H9 (cell line): ENCODE measurements around the gene ZNF445. TPM values are rescaled to one million over a fixed set of nuclear protein-coding genes. Genes with fewer than 3 reads are reported as not detected.

Source experiments
- DNase-seq: peaks from one replicate; pipeline ENCODE4 v3.0.0-alpha.2; 2017
- H2AFZ ChIP-seq: one replicate; pipeline ENCODE4 v1.6.1; 2013; ENCODE audit warnings: mild to moderate bottlenecking, low read length, control low read depth, moderate library complexity
- H2AK5ac ChIP-seq: 2 replicates; pipeline ENCODE4 v1.6.1; 2013; ENCODE audit warnings: low read length, control low read depth, mixed read lengths; ENCODE audit not compliant: insufficient read length
- H2BK120ac ChIP-seq: one replicate; pipeline ENCODE4 v1.6.1; 2013; ENCODE audit warnings: low read depth, mild to moderate bottlenecking, low read length, control low read depth, inconsistent platforms; ENCODE audit not compliant: poor library complexity, severe bottlenecking
- H2BK12ac ChIP-seq: 2 replicates; pipeline ENCODE4 v1.6.1; 2013; ENCODE audit warnings: low read length, control low read depth, mixed read lengths, low read depth; ENCODE audit not compliant: insufficient read length
- H2BK15ac ChIP-seq: 2 replicates; pipeline ENCODE4 v1.6.1; 2013; ENCODE audit warnings: low read depth, low read length, control low read depth
- H2BK20ac ChIP-seq: one replicate; pipeline ENCODE4 v1.6.1; 2013; ENCODE audit warnings: low read depth, mild to moderate bottlenecking, low read length, control low read depth, inconsistent platforms; ENCODE audit not compliant: poor library complexity, severe bottlenecking
- H2BK5ac ChIP-seq: 2 replicates; pipeline ENCODE4 v1.6.1; 2013; ENCODE audit warnings: low read length, control low read depth, mixed read lengths; ENCODE audit not compliant: insufficient read length
- H3K14ac ChIP-seq: 2 replicates; pipeline ENCODE4 v1.6.1; 2013; ENCODE audit warnings: low read length, control low read depth; ENCODE audit not compliant: insufficient read depth
- H3K18ac ChIP-seq: 2 replicates; pipeline ENCODE4 v1.6.1; 2013; ENCODE audit warnings: low read depth, mild to moderate bottlenecking, mixed read lengths, low read length, control low read depth; ENCODE audit not compliant: insufficient read length
- H3K23ac ChIP-seq: 2 replicates; pipeline ENCODE4 v1.6.1; 2013; ENCODE audit warnings: low read length, control low read depth, mixed read lengths, low read depth; ENCODE audit not compliant: insufficient read length
- H3K23me2 ChIP-seq: 2 replicates; pipeline ENCODE4 v1.6.1; 2013; ENCODE audit warnings: low read depth, mild to moderate bottlenecking, mixed read lengths, low read length, control low read depth; ENCODE audit not compliant: insufficient read length, poor library complexity, severe bottlenecking
- H3K27ac ChIP-seq: 2 replicates; pipeline ENCODE4 v1.5.1; 2013; ENCODE audit warnings: low read length, control low read depth, mixed read lengths, low read depth; ENCODE audit not compliant: insufficient read length
- H3K27me3 ChIP-seq: 2 replicates; pipeline ENCODE4 v1.6.1; 2013; ENCODE audit warnings: low read length, control low read depth, inconsistent platforms; ENCODE audit not compliant: insufficient read depth
- H3K4ac ChIP-seq: 2 replicates; pipeline ENCODE4 v1.6.1; 2013; ENCODE audit warnings: low read depth, mild to moderate bottlenecking, control low read depth, inconsistent platforms, low read length, moderate library complexity
- H3K4me1 ChIP-seq: 2 replicates; pipeline ENCODE4 v1.6.1; 2013; ENCODE audit warnings: low read length, control low read depth, inconsistent platforms; ENCODE audit not compliant: insufficient read depth
- H3K4me2 ChIP-seq: 2 replicates; pipeline ENCODE4 v1.6.1; 2013; ENCODE audit warnings: low read length, control low read depth, mixed read lengths; ENCODE audit not compliant: insufficient read length, insufficient read depth
- H3K56ac ChIP-seq: 2 replicates; pipeline ENCODE4 v1.6.1; 2013; ENCODE audit warnings: low read depth, mild to moderate bottlenecking, mixed read lengths, low read length, control low read depth; ENCODE audit not compliant: insufficient read length
- H3K79me1 ChIP-seq: 2 replicates; pipeline ENCODE4 v1.6.1; 2013; ENCODE audit warnings: low read depth, mild to moderate bottlenecking, moderate library complexity, low read length, control low read depth, inconsistent platforms; ENCODE audit not compliant: insufficient read depth, poor library complexity, severe bottlenecking
- H3K79me2 ChIP-seq: 2 replicates; pipeline ENCODE4 v1.6.1; 2013; ENCODE audit warnings: low read length, control low read depth, inconsistent platforms; ENCODE audit not compliant: insufficient read depth
- H3K9ac ChIP-seq: 2 replicates; pipeline ENCODE4 v1.6.1; 2013; ENCODE audit warnings: low read length, control low read depth, mixed read lengths; ENCODE audit not compliant: insufficient read length; ENCODE audit errors: extremely low read depth
- H3K9me3 ChIP-seq: one replicate; pipeline ENCODE4 v1.6.1; 2013; ENCODE audit warnings: low read depth, low read length, inconsistent platforms; ENCODE audit not compliant: control insufficient read depth
- H3T11ph ChIP-seq: one replicate; pipeline ENCODE4 v1.6.1; 2013; ENCODE audit warnings: mild to moderate bottlenecking, low read length, control low read depth, inconsistent platforms
- H4K20me1 ChIP-seq: one replicate; pipeline ENCODE4 v1.6.1; 2013; ENCODE audit not compliant: control insufficient read depth, insufficient read length, insufficient read depth
- H4K5ac ChIP-seq: 2 replicates; pipeline ENCODE4 v1.6.1; 2013; ENCODE audit warnings: low read depth, mild to moderate bottlenecking, mixed read lengths, low read length, control low read depth; ENCODE audit not compliant: insufficient read length
- H4K8ac ChIP-seq: replicated peaks from 2 replicates; pipeline ENCODE4 v1.6.1; 2013; ENCODE audit warnings: low read length, control low read depth, mixed read lengths, low read depth; ENCODE audit not compliant: insufficient read length
- H4K91ac ChIP-seq: 2 replicates; pipeline ENCODE4 v1.6.1; 2013; ENCODE audit warnings: low read depth, mild to moderate bottlenecking, moderate library complexity, mixed read lengths, low read length, control low read depth; ENCODE audit not compliant: insufficient read length
- H3K27ac Mint-ChIP-seq, 3 experiments: 2 replicates in 2 of 3; 3 replicates in 1 of 3; pipeline ENCODE4 v1.8.0; 2020 to 2021; ENCODE audit warnings: mixed read lengths in 3 of 3, mild to moderate bottlenecking in 1 of 3, moderate library complexity in 1 of 3
- H3K27me3 Mint-ChIP-seq: 2 replicates; pipeline ENCODE4 v1.8.0; 2021; ENCODE audit warnings: low read depth, mild to moderate bottlenecking, moderate library complexity, mixed read lengths
- H3K36me3 Mint-ChIP-seq, 3 experiments: 2 replicates in 2 of 3; 3 replicates in 1 of 3; pipeline ENCODE4 v1.8.0; 2020 to 2021; ENCODE audit warnings: low read depth in 3 of 3, mixed read lengths in 3 of 3; ENCODE audit not compliant: insufficient read depth in 1 of 3
- H3K4me1 Mint-ChIP-seq, 2 experiments: 2 replicates each; pipeline ENCODE4 v1.8.0; 2020; ENCODE audit warnings: mixed read lengths in 2 of 2
- H3K4me3 Mint-ChIP-seq, 2 experiments: 2 replicates in 1 of 2; 3 replicates in 1 of 2; pipeline ENCODE4 v1.8.0; 2020 to 2021; ENCODE audit warnings: mild to moderate bottlenecking in 2 of 2, mixed read lengths in 2 of 2, moderate library complexity in 1 of 2
- H3K9me3 Mint-ChIP-seq, 2 experiments: 2 replicates in 1 of 2; 3 replicates in 1 of 2; pipeline ENCODE4 v1.8.0; 2020; ENCODE audit warnings: mild to moderate bottlenecking in 2 of 2, mixed read lengths in 2 of 2, moderate library complexity in 1 of 2
- WGBS: extraction: QIAGEN DNeasy Blood & Tissue Kit; methylation state at CpG from one replicate; pipeline ENCODE4 v1.1.7; 2013; ENCODE audit warnings: missing lambda C conversion rate, low lambda C conversion rate, mixed read lengths; ENCODE audit not compliant: insufficient read length; ENCODE audit errors: extremely low coverage; 5-methylcytosine and 5-hydroxymethylcytosine counted together
- total RNA-seq: library from RNA; stranded (reverse); gene quantifications from 2 replicates; pipeline ENCODE4 v1.2.1, GENCODE V29; 2021
- TF ChIP-seq, protein P1 (sequence below): fragments of 200-600 bp; sonication (generic); conservative IDR thresholded peaks from 3 replicates; pipeline ENCODE4 v1.8.0; 2021; ENCODE audit warnings: antibody characterized with exemption, mild to moderate bottlenecking

The ZNF445 gene
- total RNA-seq, 1 experiment from 2014 or later, result 26.0 TPM

DNA sequence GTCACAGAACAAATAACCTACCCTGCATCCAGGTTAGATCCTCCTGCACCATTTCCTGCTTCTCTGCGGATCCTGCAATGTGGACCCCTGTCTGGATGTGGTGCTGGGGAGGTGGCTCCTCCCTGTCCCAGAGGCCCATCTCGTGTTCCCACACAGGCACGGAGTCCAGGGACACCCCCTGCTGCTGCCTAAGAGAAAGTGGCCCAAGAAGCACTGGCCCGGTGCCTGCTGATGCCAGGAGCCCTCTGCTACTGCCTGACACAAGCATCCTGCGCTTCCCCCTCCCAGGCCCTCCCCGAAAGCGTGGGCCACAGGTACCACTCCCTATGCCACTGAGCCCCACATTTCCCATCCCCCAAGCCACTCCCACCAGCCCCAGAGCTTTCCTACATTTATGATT lies 48.6 kb downstream of the ZNF445 start:
- no CpG with 5 or more reads among the region's 7 CpGs for WGBS
- no peak overlapping the region for H3K4me3 Mint-ChIP-seq

More for the DNA sequence above, 48.6 kb downstream of the ZNF445 start:
- H3K4ac ChIP-seq, result no peak overlapping the region
- H2BK12ac ChIP-seq, result no peak overlapping the region
- H4K20me1 ChIP-seq, result no peaks in the 10 kb centered on the region
- no peaks in the 10 kb centered on the region for H3K9me3 ChIP-seq
- H3K27me3 ChIP-seq, result no peaks in the 10 kb centered on the region
- H3K4me1 ChIP-seq, result no peaks in the 10 kb centered on the region
- no peak overlapping the region for H3K9ac ChIP-seq
- peaks cover 4% of the 10 kb centered on the region for H3K27me3 Mint-ChIP-seq
- no peak overlapping the region for H4K5ac ChIP-seq
- H3K27ac Mint-ChIP-seq, result no peak overlapping the region; a peak in 1 of 7 replicates
- no peaks in the 10 kb centered on the region for H3K79me2 ChIP-seq
- no peak for DNase-seq
- no peak overlapping the region for H2BK20ac ChIP-seq
- no peak overlapping the region for H2BK120ac ChIP-seq
- no peak overlapping the region for H4K91ac ChIP-seq
- no peak overlapping the region for H3K14ac ChIP-seq
- no peak overlapping the region for H3K4me2 ChIP-seq
- no peak overlapping the region for H2AK5ac ChIP-seq
- H3K36me3 Mint-ChIP-seq, result no peaks in the 10 kb centered on the region
- H3K79me1 ChIP-seq, result no peaks in the 10 kb centered on the region
- no peaks in the 10 kb centered on the region for H3K23me2 ChIP-seq
- no peaks in the 10 kb centered on the region for H3K9me3 Mint-ChIP-seq
- H3K4me1 Mint-ChIP-seq, result peaks cover 5 to 8% of the 10 kb centered on the region in 2 experiments
- H3K56ac ChIP-seq, result no peak overlapping the region
- no peak overlapping the region for H2BK15ac ChIP-seq
- no peak overlapping the region for H3K18ac ChIP-seq
- H3T11ph ChIP-seq, result no peak overlapping the region
- H2BK5ac ChIP-seq, result no peak overlapping the region
- H4K8ac ChIP-seq, result no peak overlapping the region
- no peak overlapping the region for H3K27ac ChIP-seq
- no peak overlapping the region for H2AFZ ChIP-seq
- no peak overlapping the region for H3K23ac ChIP-seq
- TF ChIP-seq, protein P1, sequence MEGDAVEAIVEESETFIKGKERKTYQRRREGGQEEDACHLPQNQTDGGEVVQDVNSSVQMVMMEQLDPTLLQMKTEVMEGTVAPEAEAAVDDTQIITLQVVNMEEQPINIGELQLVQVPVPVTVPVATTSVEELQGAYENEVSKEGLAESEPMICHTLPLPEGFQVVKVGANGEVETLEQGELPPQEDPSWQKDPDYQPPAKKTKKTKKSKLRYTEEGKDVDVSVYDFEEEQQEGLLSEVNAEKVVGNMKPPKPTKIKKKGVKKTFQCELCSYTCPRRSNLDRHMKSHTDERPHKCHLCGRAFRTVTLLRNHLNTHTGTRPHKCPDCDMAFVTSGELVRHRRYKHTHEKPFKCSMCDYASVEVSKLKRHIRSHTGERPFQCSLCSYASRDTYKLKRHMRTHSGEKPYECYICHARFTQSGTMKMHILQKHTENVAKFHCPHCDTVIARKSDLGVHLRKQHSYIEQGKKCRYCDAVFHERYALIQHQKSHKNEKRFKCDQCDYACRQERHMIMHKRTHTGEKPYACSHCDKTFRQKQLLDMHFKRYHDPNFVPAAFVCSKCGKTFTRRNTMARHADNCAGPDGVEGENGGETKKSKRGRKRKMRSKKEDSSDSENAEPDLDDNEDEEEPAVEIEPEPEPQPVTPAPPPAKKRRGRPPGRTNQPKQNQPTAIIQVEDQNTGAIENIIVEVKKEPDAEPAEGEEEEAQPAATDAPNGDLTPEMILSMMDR, result no peak
